GM12891 (cell line): ENCODE data around the gene SSH2.

Source experiments
- PAX5 ChIP-seq: IDR thresholded peaks from 2 replicates; pipeline ENCODE4 v1.6.1; 2011; ENCODE audit warnings: low read length, moderate library complexity, mild to moderate bottlenecking; ENCODE audit not compliant: insufficient read depth, severe bottlenecking
- POLR2A ChIP-seq: IDR thresholded peaks from 2 replicates; pipeline ENCODE4 v1.6.1; 2011; ENCODE audit warnings: low read depth, low read length, control low read depth
- POLR2AphosphoS5 ChIP-seq: IDR thresholded peaks from 2 replicates; pipeline ENCODE4 v1.6.1; 2011; ENCODE audit warnings: low read depth, low read length, control low read depth
- POU2F2 ChIP-seq: IDR thresholded peaks from 2 replicates; pipeline ENCODE4 v1.6.1; 2011; ENCODE audit warnings: low read depth, mild to moderate bottlenecking, control low read depth, low read length, moderate library complexity
- SPI1 ChIP-seq: IDR thresholded peaks from 2 replicates; pipeline ENCODE4 v1.6.1; 2011; ENCODE audit warnings: low read depth, low read length, control low read depth
- TAF1 ChIP-seq: IDR thresholded peaks from 2 replicates; pipeline ENCODE4 v1.6.1; 2011; ENCODE audit warnings: low read depth, low read length, control low read depth

GRCh38 chr17:29839656-29840055 is 90.4 kb downstream of the SSH2 start:
- TF ChIP-seq TAF1 (no peak), POLR2A (no peak), POLR2AphosphoS5 (no peak), SPI1 (no peak), POU2F2 (no peak), PAX5 (no peak)
